ENCODE measurements around the gene SFXN5. TPM values are rescaled to one million over a fixed set of nuclear protein-coding genes. Genes with fewer than 3 reads are reported as not detected.

Gene SFXN5
- total RNA-seq, 4 donors from 2014 or later = 22.9 to 55.4 (median 41.2) TPM

DNA sequence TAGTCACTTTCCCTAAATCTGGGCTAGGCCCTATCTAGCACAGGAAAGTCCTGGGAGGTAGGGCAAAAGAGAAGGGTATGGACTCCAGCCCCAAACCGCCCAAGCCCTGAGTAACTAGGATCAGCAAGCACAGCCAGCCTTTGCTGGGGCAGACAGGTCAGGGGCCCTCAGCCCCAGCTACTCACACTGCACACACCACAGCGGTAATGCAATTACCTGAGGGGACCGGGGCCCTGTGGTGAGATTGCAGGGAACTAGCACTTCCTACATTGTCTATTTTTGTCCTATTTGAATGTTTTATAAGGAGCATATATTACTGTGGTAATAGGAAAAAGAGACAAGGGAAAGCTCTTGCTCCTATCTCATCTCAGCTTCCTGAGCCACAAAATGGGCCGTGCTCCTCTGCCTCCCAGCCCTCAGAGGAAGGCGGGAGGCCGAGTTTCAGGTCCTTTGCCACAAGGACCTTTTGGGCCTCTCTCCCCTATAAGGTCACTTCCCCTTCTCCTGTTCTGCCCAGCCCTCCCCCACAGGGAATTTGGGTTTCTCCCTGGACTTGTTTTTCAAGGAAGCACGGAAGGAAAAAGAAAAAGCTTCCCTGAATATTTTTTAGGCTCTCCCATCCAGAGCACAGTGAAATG, 20.8 kb upstream of the SFXN5 start:
- Histone ChIP-seq H3K4me3 (no peak overlapping the region), H3K4me1 (no peaks in the 10 kb centered on the region), H3K27me3 (no peaks in the 10 kb centered on the region), H3K27ac (no peak overlapping the region), H3K36me3 (peaks cover 0 to 9% (median 0%) of the 10 kb centered on the region in 3 donors), H3K9me3 (no peaks in the 10 kb centered on the region)
- TF ChIP-seq POLR2A (IDR thresholded peaks at IDR 0.05) = no peak
- no peak for DNase-seq

DNA sequence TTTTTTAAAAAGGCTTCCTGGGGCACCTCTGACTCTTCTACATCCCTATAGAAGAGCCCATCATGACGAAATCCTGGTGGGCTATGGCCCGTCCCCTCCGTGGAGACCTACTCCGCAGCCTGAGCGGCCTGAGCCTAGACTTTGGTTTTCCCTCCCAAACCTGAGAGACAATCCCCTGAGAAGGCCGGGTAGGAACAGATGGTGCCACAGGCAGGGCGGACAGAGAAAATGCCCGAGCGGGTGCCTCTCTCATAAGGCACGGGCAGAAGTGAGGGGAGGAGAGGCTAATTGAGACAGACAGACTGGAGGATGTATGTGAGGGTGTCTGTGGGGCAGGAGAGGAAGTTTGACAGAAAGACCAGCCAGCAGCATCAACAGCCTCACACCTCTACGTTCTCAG, 20.2 kb upstream of the SFXN5 start:
- TF ChIP-seq, protein P1, sequence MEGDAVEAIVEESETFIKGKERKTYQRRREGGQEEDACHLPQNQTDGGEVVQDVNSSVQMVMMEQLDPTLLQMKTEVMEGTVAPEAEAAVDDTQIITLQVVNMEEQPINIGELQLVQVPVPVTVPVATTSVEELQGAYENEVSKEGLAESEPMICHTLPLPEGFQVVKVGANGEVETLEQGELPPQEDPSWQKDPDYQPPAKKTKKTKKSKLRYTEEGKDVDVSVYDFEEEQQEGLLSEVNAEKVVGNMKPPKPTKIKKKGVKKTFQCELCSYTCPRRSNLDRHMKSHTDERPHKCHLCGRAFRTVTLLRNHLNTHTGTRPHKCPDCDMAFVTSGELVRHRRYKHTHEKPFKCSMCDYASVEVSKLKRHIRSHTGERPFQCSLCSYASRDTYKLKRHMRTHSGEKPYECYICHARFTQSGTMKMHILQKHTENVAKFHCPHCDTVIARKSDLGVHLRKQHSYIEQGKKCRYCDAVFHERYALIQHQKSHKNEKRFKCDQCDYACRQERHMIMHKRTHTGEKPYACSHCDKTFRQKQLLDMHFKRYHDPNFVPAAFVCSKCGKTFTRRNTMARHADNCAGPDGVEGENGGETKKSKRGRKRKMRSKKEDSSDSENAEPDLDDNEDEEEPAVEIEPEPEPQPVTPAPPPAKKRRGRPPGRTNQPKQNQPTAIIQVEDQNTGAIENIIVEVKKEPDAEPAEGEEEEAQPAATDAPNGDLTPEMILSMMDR (IDR thresholded peaks at IDR 0.05) = no peak
- no peak for TF ChIP-seq POLR2A (IDR thresholded peaks at IDR 0.05)
- Histone ChIP-seq H3K9me3 (no peaks in the 10 kb centered on the region), H3K4me3 (no peak overlapping the region), H3K36me3 (peaks cover 0 to 9% (median 0%) of the 10 kb centered on the region in 3 donors), H3K27me3 (no peaks in the 10 kb centered on the region), H3K27ac (no peak overlapping the region), H3K4me1 (no peaks in the 10 kb centered on the region)
- DNase-seq = no peak

DNA sequence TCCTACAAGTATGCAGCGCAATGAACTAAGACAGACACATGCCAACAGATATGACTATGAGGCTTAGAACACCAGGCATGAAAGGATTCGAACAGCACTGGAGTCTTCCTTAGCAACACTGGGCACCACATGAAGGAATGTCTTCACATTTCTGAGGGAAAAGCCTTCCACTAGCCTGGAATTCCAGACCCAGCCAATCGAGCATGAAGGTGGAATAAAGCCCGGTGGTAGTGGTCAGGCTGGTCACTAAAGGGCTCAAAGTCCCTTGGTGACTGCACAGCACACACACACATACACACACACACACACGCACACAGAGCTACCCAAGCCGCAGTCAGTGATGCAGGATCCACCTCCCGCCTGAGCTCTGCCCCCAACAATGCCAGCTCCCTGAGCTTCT, 19.7 kb upstream of the SFXN5 start:
- H3K27me3 ChIP-seq = no peaks in the 10 kb centered on the region
- H3K4me3 ChIP-seq = no peak overlapping the region
- TF ChIP-seq, protein P1 (IDR thresholded peaks at IDR 0.05) = no peak
- TF ChIP-seq POLR2A (IDR thresholded peaks at IDR 0.05) = no peak
- H3K9me3 ChIP-seq = no peaks in the 10 kb centered on the region
- H3K4me1 ChIP-seq = no peaks in the 10 kb centered on the region
- peaks cover 0 to 9% (median 0%) of the 10 kb centered on the region in 3 donors for H3K36me3 ChIP-seq
- no peak for DNase-seq
- H3K27ac ChIP-seq = no peak overlapping the region

DNA sequence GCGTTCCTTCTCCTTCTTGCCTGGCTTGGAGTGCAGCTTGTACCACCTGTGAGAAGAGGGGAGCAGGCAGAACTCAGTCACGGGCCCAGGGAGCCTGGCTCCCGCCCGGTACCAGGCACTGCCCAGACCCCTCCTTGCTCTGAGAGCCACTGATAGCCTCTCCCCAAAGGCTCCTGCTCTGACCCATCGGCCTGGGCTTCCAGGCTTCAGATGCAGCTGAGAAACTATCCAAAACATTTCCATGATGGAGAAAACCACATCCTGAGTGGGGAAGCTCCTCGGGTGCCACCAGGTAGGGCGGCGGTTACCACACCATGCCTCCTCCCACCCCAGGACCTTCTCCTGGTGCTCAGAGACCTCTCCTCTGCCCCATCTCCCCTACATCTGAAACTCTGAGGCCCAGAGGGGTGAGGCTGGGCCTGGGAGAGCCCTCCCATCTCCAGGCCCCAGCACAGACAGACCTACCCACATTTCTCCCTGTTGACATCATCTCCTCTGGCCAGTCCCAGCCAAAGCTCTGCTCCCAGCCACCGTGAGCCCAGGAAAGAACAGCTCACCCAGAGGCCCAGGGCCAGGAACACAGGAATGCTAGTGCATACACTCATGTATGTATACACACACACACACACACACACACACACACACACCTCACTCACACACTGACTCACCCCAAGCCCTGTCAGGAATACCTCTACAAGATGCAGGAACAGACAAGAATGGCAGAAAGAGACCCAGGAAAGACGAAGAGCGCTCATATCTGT, 17.9 kb upstream of the SFXN5 start:
- Histone ChIP-seq H3K36me3 (peaks cover 0 to 9% (median 0%) of the 10 kb centered on the region in 3 donors), H3K9me3 (no peaks in the 10 kb centered on the region), H3K4me3 (no peak overlapping the region), H3K27ac (peak overlapping the region in 1 of 4 donors; percentile 22), H3K4me1 (peaks cover 0 to 5% (median 0%) of the 10 kb centered on the region in 4 donors), H3K27me3 (no peaks in the 10 kb centered on the region)
- no peak for TF ChIP-seq POLR2A (IDR thresholded peaks at IDR 0.05)
- TF ChIP-seq, protein P1 (IDR thresholded peaks at IDR 0.05) = no peak
- no peak for DNase-seq

DNA sequence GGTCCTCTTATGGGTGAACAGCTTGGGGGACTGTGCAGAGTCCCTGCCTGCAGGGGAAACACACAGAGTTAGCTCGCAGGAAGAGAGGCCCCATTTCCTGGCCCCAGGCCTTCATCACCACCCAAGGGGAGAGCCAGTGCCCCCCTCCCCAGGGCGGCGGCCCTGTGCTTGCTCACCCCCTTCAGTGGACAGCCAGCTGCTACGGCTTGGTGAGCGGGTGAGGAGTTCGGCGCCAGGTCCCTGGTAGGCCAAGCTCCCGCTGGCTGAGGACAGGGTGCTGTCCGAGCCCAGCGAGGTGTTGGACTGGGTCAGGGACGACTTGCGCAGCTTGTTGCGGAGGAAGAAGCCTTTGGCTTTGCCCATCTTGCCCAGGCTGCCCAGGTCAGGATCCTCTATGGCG, 17.2 kb upstream of the SFXN5 start:
- TF ChIP-seq POLR2A (IDR thresholded peaks at IDR 0.05) = no peak
- TF ChIP-seq, protein P1 (IDR thresholded peaks at IDR 0.05) = no peak
- Histone ChIP-seq H3K9me3 (no peaks in the 10 kb centered on the region), H3K27ac (no peak overlapping the region), H3K36me3 (peaks cover 0 to 9% (median 0%) of the 10 kb centered on the region in 3 donors), H3K4me3 (no peak overlapping the region), H3K27me3 (no peaks in the 10 kb centered on the region), H3K4me1 (peaks cover 0 to 5% (median 0%) of the 10 kb centered on the region in 4 donors)
- no peak for DNase-seq

DNA sequence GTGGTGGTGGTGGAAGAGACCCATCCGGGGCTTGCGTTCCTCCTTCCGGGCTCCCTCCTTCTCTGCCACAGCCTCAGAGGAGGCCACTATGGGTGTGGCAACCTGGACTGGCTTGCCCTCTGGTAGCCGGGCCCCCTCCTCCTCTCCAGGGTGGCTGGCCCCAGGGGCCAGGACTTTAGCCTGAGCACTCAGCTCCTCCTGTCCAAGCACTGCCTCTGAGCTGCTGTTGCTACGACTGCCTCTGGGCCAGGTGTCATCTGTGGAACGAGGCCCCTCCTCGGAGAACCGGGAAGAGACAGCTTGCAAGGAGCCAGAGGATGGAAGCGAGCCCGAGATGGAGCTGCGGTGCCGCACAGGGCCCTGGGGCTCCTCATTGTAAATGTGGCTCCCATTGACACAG, 16.7 kb upstream of the SFXN5 start:
- Histone ChIP-seq H3K4me3 (no peak overlapping the region), H3K27ac (no peak overlapping the region), H3K27me3 (no peaks in the 10 kb centered on the region), H3K9me3 (no peaks in the 10 kb centered on the region), H3K36me3 (peaks cover 0 to 9% (median 0%) of the 10 kb centered on the region in 3 donors), H3K4me1 (peaks cover 0 to 5% (median 0%) of the 10 kb centered on the region in 4 donors)
- DNase-seq = no peak
- TF ChIP-seq POLR2A (IDR thresholded peaks at IDR 0.05) = no peak
- TF ChIP-seq, protein P1 (IDR thresholded peaks at IDR 0.05) = no peak

All from Peyer's patch (tissue), 4 donors.